H1 (cell line): ENCODE results near the gene C17orf107.

ENCODE experiments used
- CBX8 ChIP-seq: fragments of 300-800, 300-1000 bp; sonication (generic); IDR thresholded peaks from 2 replicates; pipeline ENCODE4 v1.7.1; 2016; ENCODE audit warnings: low read depth, low read length, borderline replicate concordance
- CTCF ChIP-seq, 3 experiments: IDR thresholded peaks; 1 replicate in 2 of 3; 2 replicates in 1 of 3; pipeline versions ENCODE4 v1.5.1 to v1.6.1; 2011; ENCODE audit warnings: low read length in 3 of 3, mild to moderate bottlenecking in 3 of 3, inconsistent platforms in 2 of 3, low read depth in 1 of 3, moderate library complexity in 1 of 3; ENCODE audit not compliant: insufficient read depth in 1 of 3; ENCODE audit errors: control extremely low read depth in 1 of 3
- EZH2 ChIP-seq: fragments of 200-600 bp; sonication (generic); IDR thresholded peaks from 2 replicates; pipeline ENCODE4 v1.7.1; 2012; ENCODE audit warnings: low read depth, mild to moderate bottlenecking, moderate library complexity, low read length, inconsistent platforms; ENCODE audit not compliant: severe bottlenecking
- PHF8 ChIP-seq: fragments of 200-600 bp; sonication (generic); conservative IDR thresholded peaks from 2 replicates; pipeline ENCODE4 v1.7.1; 2012; ENCODE audit warnings: low read depth, mild to moderate bottlenecking, inconsistent platforms, low read length, moderate library complexity
- POLR2A ChIP-seq, 2 experiments: IDR thresholded peaks; 1 replicate in 1 of 2; 2 replicates in 1 of 2; pipeline ENCODE4 v1.6.1; 2011; ENCODE audit warnings: low read depth in 2 of 2, low read length in 2 of 2, mild to moderate bottlenecking in 2 of 2; ENCODE audit errors: control extremely low read depth in 1 of 2
- POLR2AphosphoS5 ChIP-seq: IDR thresholded peaks from 2 replicates; pipeline ENCODE4 v1.6.1; 2011; ENCODE audit warnings: low read depth, low read length
- SRF ChIP-seq: IDR thresholded peaks from 2 replicates; pipeline ENCODE4 v1.6.1; 2011; ENCODE audit warnings: mild to moderate bottlenecking, low read depth, low read length, moderate library complexity
- TAF1 ChIP-seq: IDR thresholded peaks from 2 replicates; pipeline ENCODE4 v1.6.1; 2011; ENCODE audit warnings: mild to moderate bottlenecking, low read depth, low read length
- TCF12 ChIP-seq: IDR thresholded peaks from 2 replicates; pipeline ENCODE4 v1.6.1; 2011; ENCODE audit warnings: low read depth, mild to moderate bottlenecking, low read length

DNA sequence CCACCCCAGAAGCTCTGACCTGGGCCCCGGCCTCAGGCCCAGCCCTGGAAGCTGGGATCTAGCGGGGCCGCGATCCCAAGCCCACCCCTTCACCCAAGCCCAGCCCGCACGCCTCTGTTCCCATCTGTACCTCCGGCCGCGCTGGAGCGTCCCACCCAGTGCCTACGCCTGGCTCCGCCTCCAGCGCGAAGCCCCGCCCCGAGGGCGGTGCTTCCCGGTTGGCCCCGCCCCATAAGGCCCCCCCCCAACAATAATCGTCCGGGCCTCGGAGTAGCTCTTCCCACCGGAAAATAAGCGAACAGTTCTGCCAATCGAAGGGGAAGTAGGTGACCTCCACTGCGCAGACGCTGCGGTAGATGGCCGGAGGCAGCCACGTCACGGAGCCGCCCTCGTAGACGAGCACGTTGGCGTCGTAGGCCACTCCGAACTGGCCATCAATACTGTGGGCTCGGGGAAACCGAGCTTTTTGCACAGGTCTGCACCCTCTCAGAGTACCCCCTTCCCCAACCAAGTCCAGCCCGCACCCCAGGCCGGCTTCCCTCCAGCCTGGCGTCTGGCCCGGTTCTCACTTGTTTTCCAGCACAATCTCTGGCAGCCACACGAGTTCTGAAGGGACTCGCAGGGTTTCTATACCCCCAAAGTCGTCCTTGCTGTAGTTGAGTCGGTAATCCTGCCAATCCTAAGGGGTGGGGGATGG lies 2.5 kb downstream of the C17orf107 start:
- TF ChIP-seq EZH2, result no peak
- TF ChIP-seq SRF, result no peak
- TF ChIP-seq CTCF (IDR thresholded peaks at IDR 0.05; ENCODE audit: control extremely low read depth in 1 of 3, insufficient read depth in 1 of 3, low read depth in 1 of 3, low read length in 3 of 3), result no peak
- no peak for TF ChIP-seq PHF8
- no peak for TF ChIP-seq POLR2AphosphoS5
- TF ChIP-seq CBX8, result no peak
- TF ChIP-seq TCF12, result no peak
- no peak for TF ChIP-seq TAF1
- no peak for TF ChIP-seq POLR2A (IDR thresholded peaks at IDR 0.05; ENCODE audit: control extremely low read depth in 1 of 2, low read depth in 2 of 2, low read length in 2 of 2)
